Small intestine (tissue), 7 donors: ENCODE data around the gene C4A. TPM values are rescaled to one million over a fixed set of nuclear protein-coding genes. Genes with fewer than 3 reads are reported as not detected.
"Not testable (repeated sequence)": the region's sequence is repeated elsewhere in the genome, so short reads cannot be mapped to it uniquely, and the experiment has no call there.

Experiments
- DNase-seq, 2 donors: peaks; one replicate each; pipeline versions ENCODE4 v3.0.0 to v3.0.0-alpha.2; 2013
- FAIRE-seq: peaks from 2 replicates; lab custom pipeline; 2012; peaks lifted over from hg19 to GRCh38; lab: Jason Lieb, UNC
- H3K27ac ChIP-seq, 3 donors: one replicate each; pipeline ENCODE4 v1.5.1; 2013; ENCODE audit warnings: low read length in 2 of 3, mild to moderate bottlenecking in 2 of 3, control low read depth in 1 of 3, inconsistent platforms in 1 of 3, low read depth in 1 of 3, moderate library complexity in 1 of 3
- H3K27me3 ChIP-seq, 3 donors: one replicate each; pipeline ENCODE4 v1.6.1; 2013; ENCODE audit warnings: low read length in 3 of 3, inconsistent platforms in 1 of 3; ENCODE audit not compliant: control insufficient read depth in 3 of 3, insufficient read depth in 3 of 3
- H3K36me3 ChIP-seq, 3 donors: one replicate each; pipeline ENCODE4 v1.6.1; 2013; ENCODE audit warnings: low read length in 3 of 3, inconsistent platforms in 1 of 3, low read depth in 1 of 3, mild to moderate bottlenecking in 1 of 3, moderate library complexity in 1 of 3; ENCODE audit not compliant: control insufficient read depth in 3 of 3, insufficient read depth in 2 of 3
- H3K4me1 ChIP-seq, 3 donors: one replicate each; pipeline ENCODE4 v1.6.1; 2013; ENCODE audit warnings: low read length in 2 of 3, inconsistent platforms in 1 of 3, low read depth in 1 of 3, mild to moderate bottlenecking in 1 of 3, moderate library complexity in 1 of 3; ENCODE audit not compliant: control insufficient read depth in 3 of 3, insufficient read depth in 2 of 3
- H3K4me3 ChIP-seq, 3 donors: one replicate each; pipeline ENCODE4 v1.5.1; 2013; ENCODE audit warnings: low read length in 3 of 3, control low read depth in 1 of 3, inconsistent platforms in 1 of 3, low read depth in 1 of 3, mild to moderate bottlenecking in 1 of 3, moderate library complexity in 1 of 3
- H3K9me3 ChIP-seq, 2 donors: one replicate each; pipeline ENCODE4 v1.6.1; 2013; ENCODE audit warnings: low read depth in 1 of 2, low read length in 1 of 2; ENCODE audit not compliant: control insufficient read depth in 2 of 2, insufficient read depth in 1 of 2
- WGBS, 3 donors: extraction: QIAGEN DNeasy Blood & Tissue Kit; methylation state at CpG; one replicate each; pipeline ENCODE4 v1.1.7; 2013; 5-methylcytosine and 5-hydroxymethylcytosine counted together
- polyA plus RNA-seq, 4 donors: library from polyadenylated mRNA; stranded (reverse) in 3 of 4; unstranded in 1 of 4; fragments of 200-250 nt in 3 of 4; fragments of 120-200 nt in 1 of 4; gene quantifications; one replicate each; pipeline versions ENCODE4 v1.2.1 to v1.2.3, GENCODE V29; 2013
- donor health status: healthy with polysubstance abuse.
- donor health status: control.
- donor health status: control.
- donor health status: Bipolar disorder and iron deficiency.
- donor health status: healthy.

The C4A gene
- polyA plus RNA-seq, 4 donors, result 4.0 to 64.7 (median 26.1) TPM

GRCh38 chr6:32049149-32049548 lies 67.3 kb downstream of the C4A start:
- 93 to 95% (median 94%) methylated on average over 19 to 21 of the region's 21 CpGs for WGBS, 3 donors
- H3K4me3 ChIP-seq, H3K9me3 ChIP-seq, H3K36me3 ChIP-seq, DNase-seq, H3K27me3 ChIP-seq, FAIRE-seq, H3K27ac ChIP-seq: not testable (repeated sequence)
- H3K4me1 ChIP-seq, result peaks cover 0 to 11% (median 0%) of the 10 kb centered on the region in 3 donors

GRCh38 chr6:32049736-32050135 lies 67.9 kb downstream of the C4A start:
- DNase-seq, H3K9me3 ChIP-seq, H3K27me3 ChIP-seq, H3K4me3 ChIP-seq, H3K27ac ChIP-seq, FAIRE-seq, H3K36me3 ChIP-seq: not testable (repeated sequence)
- WGBS, 3 donors, result 81 to 95% (median 87%) methylated on average over 6 to 11 of the region's 11 CpGs
- H3K4me1 ChIP-seq, result peaks cover 0 to 11% (median 0%) of the 10 kb centered on the region in 3 donors

GRCh38 chr6:32050562-32050961 lies 68.7 kb downstream of the C4A start:
- no peak for DNase-seq
- Histone ChIP-seq H3K36me3 (peaks cover 0 to 7% (median 0%) of the 10 kb centered on the region in 3 donors), H3K27ac (no peak overlapping the region), H3K9me3 (no peaks in the 10 kb centered on the region), H3K4me3 (no peak overlapping the region), H3K27me3 (no peaks in the 10 kb centered on the region), H3K4me1 (peaks cover 0 to 11% (median 0%) of the 10 kb centered on the region in 3 donors)
- no peak for FAIRE-seq
- 55 to 65% (median 65%) methylated on average over 5 of the region's 5 CpGs for WGBS, 3 donors

Other genes with a start within 250 kb of the C4A start
- 100 to 1,000 TPM; 400 to 576 (median 535) TPM for gene CLIC1, start 245.5 kb upstream of the C4A start, polyA plus RNA-seq
- gene MSH5, start 242.1 kb upstream of the C4A start, polyA plus RNA-seq, result 10 to 100 TPM in 2 of 4 donors, 1 to 10 TPM in 2; 1.6 to 53.1 (median 9.2) TPM
- 10 to 100 TPM in 1 of 4 donors, 1 to 10 TPM in 3; 1.4 to 15.5 (median 4.6) TPM for gene SAPCD1, start 219.4 kb upstream of the C4A start, polyA plus RNA-seq
- 10 to 100 TPM in 1 of 4 donors, 1 to 10 TPM in 3; 2.9 to 11.9 (median 6.4) TPM for gene VWA7, start 204.7 kb upstream of the C4A start, polyA plus RNA-seq
- 10 to 100 TPM; 19.9 to 42.4 (median 24.2) TPM for gene VARS1, start 186.3 kb upstream of the C4A start, polyA plus RNA-seq
- 10 to 100 TPM; 27.3 to 90.2 (median 39.3) TPM for gene LSM2, start 175.1 kb upstream of the C4A start, polyA plus RNA-seq
- 1 to 10 TPM in 2 of 4 donors, under 1 TPM in 2; 0.27 to 2.6 (median 1.1) TPM for gene HSPA1L, start 166.8 kb upstream of the C4A start, polyA plus RNA-seq
- 10 to 100 TPM in 3 of 4 donors, 1 to 10 TPM in 1; 9.7 to 49.6 (median 25.7) TPM for gene HSPA1A, start 166.5 kb upstream of the C4A start, polyA plus RNA-seq
- 100 to 1,000 TPM in 1 of 4 donors, 10 to 100 TPM in 3; 16.5 to 130 (median 35.0) TPM for gene HSPA1B, start 154.3 kb upstream of the C4A start, polyA plus RNA-seq
- gene NEU1, start 119.2 kb upstream of the C4A start, polyA plus RNA-seq, result 100 to 1,000 TPM in 1 of 4 donors, 10 to 100 TPM in 3; 24.8 to 466 (median 37.4) TPM
- 100 to 1,000 TPM in 3 of 4 donors, 10 to 100 TPM in 1; 82.3 to 215 (median 130) TPM for gene SLC44A4, start 103.1 kb upstream of the C4A start, polyA plus RNA-seq
- 10 to 100 TPM; 27.8 to 50.3 (median 37.4) TPM for gene EHMT2, start 84.4 kb upstream of the C4A start, polyA plus RNA-seq
- 10 to 100 TPM in 1 of 4 donors, 1 to 10 TPM in 3; 1.6 to 12.5 (median 5.2) TPM for gene ZBTB12, start 80.0 kb upstream of the C4A start, polyA plus RNA-seq
- 10 to 100 TPM in 3 of 4 donors, 1 to 10 TPM in 1; 7.4 to 58.7 (median 21.3) TPM for gene C2, start 54.3 kb upstream of the C4A start, polyA plus RNA-seq
- 100 to 1,000 TPM in 1 of 4 donors, 10 to 100 TPM in 3; 38.7 to 141 (median 80.6) TPM for gene CFB, start 36.0 kb upstream of the C4A start, polyA plus RNA-seq
- gene NELFE, start 23.1 kb upstream of the C4A start, polyA plus RNA-seq, result 10 to 100 TPM; 55.6 to 77.1 (median 59.1) TPM
- 100 to 1,000 TPM in 2 of 4 donors, 10 to 100 TPM in 2; 51.4 to 171 (median 85.7) TPM for gene SKIC2, start 22.9 kb upstream of the C4A start, polyA plus RNA-seq
- 10 to 100 TPM; 14.1 to 16.8 (median 16.0) TPM for gene DXO, start 9.9 kb upstream of the C4A start, polyA plus RNA-seq
- 10 to 100 TPM in 3 of 4 donors, 1 to 10 TPM in 1; 9.6 to 87.6 (median 26.6) TPM for gene C4B, start 32.7 kb downstream of the C4A start, polyA plus RNA-seq
- gene CYP21A2, start 56.4 kb downstream of the C4A start, polyA plus RNA-seq, result 1 to 10 TPM in 2 of 4 donors, under 1 TPM in 2; 0.18 to 3.4 (median 0.98) TPM
- gene TNXB, start 127.3 kb downstream of the C4A start, polyA plus RNA-seq, result 10 to 100 TPM in 1 of 4 donors, 1 to 10 TPM in 3; 1.8 to 38.7 (median 4.5) TPM
- gene ATF6B, start 146.2 kb downstream of the C4A start, polyA plus RNA-seq, result 10 to 100 TPM; 15.4 to 89.5 (median 45.8) TPM
- 1 to 10 TPM; 4.6 to 9.7 (median 7.5) TPM for gene FKBPL, start 148.2 kb downstream of the C4A start, polyA plus RNA-seq
- 1 to 10 TPM in 3 of 4 donors, not detected in 1; 1.4 to 4.7 (median 4.6) TPM for gene PRRT1, start 169.9 kb downstream of the C4A start, polyA plus RNA-seq
- 10 to 100 TPM in 2 of 4 donors, 1 to 10 TPM in 2; 3.1 to 26.5 (median 10.3) TPM for gene PPT2, start 172.1 kb downstream of the C4A start, polyA plus RNA-seq
- 10 to 100 TPM in 3 of 4 donors, 1 to 10 TPM in 1; 7.8 to 21.9 (median 12.8) TPM for gene EGFL8, start 182.5 kb downstream of the C4A start, polyA plus RNA-seq
- gene AGPAT1, start 194.0 kb downstream of the C4A start, polyA plus RNA-seq, result 100 to 1,000 TPM in 1 of 4 donors, 10 to 100 TPM in 3; 41.9 to 112 (median 63.2) TPM
- gene RNF5, start 196.3 kb downstream of the C4A start, polyA plus RNA-seq, result 100 to 1,000 TPM; 106 to 232 (median 162) TPM
- 10 to 100 TPM in 2 of 4 donors, 1 to 10 TPM in 2; 3.0 to 12.1 (median 9.2) TPM for gene AGER, start 202.2 kb downstream of the C4A start, polyA plus RNA-seq
- gene PBX2, start 208.1 kb downstream of the C4A start, polyA plus RNA-seq, result 100 to 1,000 TPM in 1 of 4 donors, 10 to 100 TPM in 3; 17.6 to 119 (median 29.9) TPM
- 10 to 100 TPM in 3 of 4 donors, 1 to 10 TPM in 1; 6.0 to 31.3 (median 14.0) TPM for gene GPSM3, start 210.6 kb downstream of the C4A start, polyA plus RNA-seq
- gene NOTCH4, start 242.0 kb downstream of the C4A start, polyA plus RNA-seq, result 10 to 100 TPM in 1 of 4 donors, 1 to 10 TPM in 3; 1.1 to 15.2 (median 4.6) TPM